Measurements from ENCODE around the gene MCF2L.

The MCF2L gene

DNA sequence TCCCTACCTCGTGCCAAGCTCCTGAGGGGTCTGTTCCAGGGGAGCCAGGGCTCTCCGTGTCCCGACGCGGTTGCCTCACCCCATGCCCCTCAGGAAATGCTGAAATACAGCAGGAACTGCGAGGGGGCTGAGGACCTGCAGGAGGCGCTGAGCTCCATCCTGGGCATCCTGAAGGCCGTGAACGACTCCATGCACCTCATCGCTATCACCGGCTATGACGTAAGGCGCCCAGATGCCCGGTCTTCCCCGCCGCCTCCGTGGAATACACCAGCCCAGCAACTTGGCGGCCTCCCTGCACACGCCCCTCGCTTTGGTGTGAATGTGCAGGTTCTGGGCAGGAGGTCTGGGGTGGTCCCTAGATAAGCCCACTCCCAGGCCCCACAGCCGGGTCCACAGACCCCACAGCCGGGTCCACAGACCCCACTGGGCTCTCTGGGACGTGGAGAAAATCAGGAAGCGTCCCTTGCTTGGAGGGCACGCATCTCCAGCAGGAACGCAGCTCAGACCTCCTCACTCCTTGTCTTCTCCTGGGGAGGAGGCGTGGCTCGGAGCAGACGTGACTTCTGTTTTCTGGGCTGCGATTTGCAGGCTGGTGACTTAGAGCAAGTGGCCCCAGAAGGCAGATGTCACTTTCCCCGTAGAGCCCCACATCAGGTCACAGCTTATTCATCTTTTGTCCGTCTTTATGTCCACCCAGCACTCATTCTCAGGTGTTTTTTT is 117.2 kb downstream of the MCF2L start:
- DNase-seq = no peak

DNA sequence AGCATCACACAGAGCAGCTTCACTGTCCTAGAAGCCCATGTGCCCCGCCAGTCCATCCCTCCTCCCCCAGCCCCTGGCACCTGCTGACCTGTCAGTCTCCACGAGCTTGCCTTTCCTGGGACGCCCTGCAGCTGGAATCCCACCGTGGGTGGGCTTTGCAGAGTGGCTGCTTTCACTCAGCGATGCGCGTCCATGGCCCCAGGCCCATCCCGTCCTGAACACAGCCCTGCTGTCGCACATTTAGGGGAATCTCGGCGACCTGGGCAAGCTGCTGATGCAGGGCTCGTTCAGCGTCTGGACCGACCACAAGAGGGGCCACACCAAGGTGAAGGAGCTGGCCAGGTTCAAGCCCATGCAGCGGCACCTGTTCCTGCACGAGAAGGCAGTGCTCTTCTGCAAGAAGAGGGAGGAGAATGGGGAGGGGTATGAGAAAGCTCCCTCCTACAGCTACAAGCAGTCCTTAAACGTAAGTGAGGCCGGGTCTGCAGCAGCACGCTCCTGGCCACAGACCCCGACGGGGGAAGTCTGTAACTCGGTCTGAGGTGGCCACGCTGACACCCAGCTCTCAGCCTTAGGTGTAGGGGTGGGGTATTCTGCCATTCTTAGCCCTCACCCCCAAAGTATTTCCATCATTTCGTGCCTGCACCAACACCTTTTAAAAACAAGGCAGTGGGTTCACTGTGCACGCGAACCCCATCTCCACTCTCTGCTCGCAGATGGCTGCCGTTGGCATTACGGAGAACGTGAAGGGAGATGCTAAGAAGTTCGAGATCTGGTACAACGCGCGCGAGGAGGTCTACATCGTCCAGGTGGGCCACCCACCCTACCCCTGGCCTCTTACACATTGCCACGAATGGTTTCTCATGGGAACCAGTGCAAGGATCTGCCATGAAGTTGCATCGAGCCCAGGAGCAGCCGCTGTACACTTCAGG is 118.2 kb downstream of the MCF2L start:
- no peak for DNase-seq

DNA sequence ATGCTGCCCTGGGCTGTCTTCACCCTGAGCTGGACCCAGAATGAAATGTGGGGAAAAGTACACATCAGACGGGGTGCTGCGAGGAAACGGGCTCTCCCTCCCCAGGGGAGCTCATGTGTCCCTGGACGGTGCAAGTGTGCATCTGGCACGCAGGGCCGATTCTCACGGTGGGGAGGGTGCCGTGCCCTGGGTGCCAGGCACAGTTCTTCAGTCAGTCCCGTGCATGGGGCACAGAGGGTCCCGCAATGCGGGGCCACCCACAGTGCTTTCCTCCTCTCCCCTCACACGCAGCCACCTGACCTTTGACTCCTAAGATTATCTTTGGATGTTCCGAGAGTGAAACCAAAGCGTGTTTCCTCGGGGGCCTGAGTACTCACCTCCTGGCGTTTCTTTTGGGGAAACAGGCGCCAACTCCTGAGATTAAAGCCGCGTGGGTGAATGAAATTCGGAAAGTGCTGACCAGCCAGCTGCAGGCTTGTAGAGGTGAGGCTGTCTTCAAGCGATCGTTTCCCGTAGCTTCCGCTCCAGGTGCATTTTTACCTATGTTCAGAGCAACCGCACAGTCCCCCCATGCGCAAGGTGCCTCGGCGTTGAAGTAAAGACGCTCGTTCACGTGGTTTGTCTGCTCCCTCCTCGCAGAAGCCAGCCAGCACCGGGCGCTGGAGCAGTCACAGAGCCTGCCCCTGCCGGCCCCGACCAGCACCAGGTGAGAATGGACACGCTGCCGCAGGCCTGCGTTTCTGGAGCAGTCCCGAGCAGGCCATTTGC is 119.1 kb downstream of the MCF2L start:
- no peak for DNase-seq

DNA sequence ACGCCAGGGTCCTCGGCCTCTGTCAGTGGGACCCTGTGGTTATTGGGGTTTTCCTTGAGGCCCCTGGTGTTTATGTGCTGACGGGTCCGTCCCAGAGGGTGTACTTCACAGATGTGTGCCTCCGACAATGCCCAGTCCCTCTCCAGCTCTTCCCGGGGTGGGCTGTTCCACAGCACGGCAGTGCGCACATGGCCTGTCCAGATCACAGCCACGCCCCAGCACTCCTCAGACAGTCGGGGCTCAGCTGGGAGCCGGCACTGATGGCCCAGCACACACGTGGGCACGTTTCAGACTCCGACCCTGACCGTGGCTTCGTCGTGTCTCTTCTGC is 119.6 kb downstream of the MCF2L start:
- no peak for DNase-seq

DNA sequence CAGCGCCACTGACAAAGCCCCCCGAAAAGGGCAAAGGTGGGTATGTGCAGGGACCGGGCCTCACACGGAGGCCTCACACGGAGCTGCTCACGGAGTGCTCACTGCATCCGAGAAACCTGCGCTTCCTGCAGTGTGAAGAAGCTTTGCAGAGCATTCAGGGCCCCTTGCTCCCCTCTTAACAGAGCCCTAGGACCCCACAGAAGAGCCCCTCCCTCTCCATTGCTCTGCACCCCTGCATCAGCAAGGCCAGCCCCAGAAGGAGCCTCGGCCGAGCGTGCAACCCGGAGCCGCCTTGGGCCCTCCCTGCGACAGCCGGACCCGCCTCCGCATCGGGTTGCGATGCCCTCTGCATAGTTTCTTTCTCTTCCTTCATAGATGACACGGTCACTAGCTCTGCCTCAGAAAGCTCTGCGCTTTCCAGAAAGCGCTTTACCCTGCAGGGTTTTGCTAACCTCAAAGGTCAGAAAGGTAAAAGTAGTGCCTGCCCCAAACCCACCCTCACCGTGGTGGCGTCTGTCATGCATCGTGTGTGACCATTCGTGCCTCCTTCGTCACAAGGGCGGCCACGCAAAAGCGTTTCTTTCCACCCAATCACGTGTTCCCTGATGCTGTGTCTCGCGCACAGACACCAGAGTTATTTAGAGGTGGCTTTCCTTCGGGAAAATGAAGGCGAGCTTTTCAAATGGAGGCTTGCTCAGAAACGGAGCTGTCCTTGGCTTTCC is 120.8 kb downstream of the MCF2L start:
- DNase-seq = no peak

DNA sequence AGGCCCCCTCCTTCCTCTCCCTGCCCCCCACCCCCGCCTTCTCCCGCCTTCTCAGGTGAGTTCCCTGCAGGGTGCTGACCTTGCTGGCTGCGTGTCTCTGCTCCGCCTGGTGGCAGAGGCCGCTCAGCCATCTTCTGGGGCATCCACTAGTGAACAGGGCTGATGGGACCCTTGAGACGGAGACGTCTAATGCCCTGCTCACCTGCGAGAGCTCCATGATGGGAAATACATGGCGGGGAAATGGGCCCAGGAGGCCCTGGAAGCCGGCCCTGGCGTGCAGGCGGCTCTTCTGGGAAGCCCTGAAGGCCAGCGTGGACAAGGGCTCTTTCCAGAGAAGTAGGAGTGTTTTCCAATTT is 121.4 kb downstream of the MCF2L start:
- no peak for DNase-seq

DNA sequence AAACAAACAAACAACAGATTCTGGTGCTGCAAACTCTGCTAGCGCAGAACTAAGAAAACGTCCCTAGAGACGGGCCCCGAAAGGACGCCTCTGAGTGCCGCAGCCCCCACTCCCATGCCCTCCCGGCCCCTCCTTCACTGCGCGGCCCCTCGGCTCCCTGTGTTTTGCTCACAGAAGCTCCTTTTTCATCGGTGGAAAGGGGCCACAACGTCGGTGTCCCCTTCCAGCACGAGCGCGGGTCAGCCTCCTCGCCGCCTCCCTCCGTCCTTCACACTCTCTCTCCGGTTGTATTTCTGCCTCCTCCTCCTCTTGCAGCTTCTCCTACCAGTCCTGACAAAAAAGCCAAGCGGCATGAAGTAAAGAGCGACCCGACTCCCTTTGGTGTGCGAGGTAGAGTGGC is 121.8 kb downstream of the MCF2L start:
- no peak for DNase-seq

DNA sequence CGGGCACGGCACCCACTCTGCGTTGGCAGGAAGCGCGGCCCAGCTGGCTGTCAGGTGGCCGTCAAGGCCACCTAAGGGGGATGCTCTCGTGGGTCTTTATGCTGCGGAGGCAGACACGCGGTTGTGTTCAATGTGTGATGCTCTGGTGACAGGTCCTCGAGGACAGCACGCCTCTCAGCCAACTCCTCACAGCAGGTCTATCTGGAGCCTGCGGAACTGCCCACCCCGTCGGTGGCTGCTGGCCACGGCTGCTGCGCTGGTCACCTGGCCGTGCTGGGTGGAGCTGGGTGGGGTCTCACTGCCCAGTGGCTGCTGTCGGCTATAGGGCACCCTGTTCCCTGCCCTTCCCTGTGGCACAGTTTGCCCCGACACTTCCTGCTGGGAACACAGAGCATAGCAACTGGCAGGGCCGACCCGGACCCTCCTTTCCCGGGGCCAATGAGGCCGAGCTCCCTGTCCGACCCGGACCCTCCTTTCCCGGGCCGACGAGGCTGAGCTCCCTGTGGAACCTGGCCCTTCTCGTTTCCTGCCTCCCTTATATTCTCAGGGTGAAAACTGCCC is 122.3 kb downstream of the MCF2L start:
- DNase-seq = no peak

DNA sequence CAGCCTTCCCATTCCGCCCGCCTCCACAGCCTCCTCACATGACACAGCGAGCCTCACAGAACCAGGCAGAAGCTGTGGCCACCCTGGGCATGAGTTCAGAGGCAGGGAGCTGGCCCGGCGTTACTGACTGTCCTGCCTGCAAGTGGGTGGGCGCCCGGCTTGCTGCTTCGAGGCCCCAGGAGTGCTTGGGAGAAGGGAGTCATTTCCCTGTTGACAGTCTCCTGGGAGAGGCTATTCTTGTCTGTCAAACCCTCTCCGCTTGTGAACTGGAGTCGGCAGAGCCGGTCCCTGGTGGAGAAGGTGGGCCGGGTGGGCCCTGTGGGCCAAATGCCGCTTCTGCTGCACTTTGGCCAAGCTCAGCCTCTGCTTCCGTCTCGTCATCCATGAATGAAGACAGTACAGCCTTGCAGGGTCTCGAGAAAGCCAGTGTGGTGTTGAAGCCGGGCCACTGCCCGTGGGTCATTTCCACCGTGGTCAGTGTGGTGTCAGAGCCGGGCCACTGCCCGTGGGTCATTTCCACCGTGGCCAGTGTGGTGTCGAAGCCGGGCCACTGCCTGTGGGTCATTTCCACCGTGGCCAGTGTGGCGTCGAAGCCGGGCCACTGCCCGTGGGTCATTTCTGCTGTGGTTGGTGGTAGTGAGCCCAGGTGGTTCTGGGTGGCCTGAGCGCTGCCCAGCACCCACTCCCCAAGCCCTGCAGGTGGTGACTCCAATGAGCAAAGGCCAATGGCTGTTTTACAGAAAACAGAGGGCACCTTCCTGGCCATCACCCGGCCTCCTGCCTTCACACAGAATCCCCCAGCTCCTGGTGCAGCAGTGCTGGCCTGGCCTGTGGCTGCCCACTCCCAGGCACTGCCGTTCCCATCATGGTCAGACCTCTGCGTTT is 123.1 kb downstream of the MCF2L start:
- no peak for DNase-seq

DNA sequence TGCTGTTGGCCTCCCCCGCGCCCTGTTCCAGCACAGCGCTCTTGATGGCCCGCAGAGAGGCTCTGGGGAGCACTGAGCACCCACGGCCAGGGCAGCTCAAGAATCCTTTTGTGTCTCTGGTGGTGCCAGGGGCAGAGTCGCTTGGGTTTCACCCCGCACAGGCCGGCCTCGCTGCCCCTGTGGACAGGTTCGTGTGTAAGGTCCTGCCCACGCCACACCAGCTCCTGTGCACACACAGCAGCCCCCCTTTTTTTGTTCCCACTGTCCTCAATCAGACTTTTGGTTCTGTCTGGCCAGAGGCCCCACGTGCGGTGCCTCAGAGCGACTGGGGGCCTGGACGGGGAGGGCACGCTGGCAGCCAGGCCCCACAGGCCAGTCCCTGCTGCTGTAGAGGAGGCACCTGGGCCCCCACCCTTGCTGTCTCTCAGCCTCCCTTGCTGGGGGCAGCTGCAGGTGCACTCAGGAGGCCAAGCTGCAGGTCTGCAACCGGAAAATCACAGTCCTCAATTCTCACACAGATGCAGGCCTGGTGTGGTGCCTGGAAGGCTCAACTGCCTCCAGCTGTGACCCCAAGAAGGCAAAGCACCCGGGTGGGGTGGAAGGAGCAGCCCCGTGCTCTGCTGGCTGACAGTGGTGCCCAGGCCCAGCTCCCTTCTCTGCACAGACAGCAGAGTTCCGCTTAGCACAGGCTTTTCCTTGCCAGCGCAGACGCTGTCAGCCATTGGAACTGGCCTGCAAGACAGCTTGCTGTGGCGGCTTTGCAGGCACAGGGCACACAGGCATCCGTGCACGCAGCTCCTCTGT is 124.0 kb downstream of the MCF2L start:
- no peak for DNase-seq

DNA sequence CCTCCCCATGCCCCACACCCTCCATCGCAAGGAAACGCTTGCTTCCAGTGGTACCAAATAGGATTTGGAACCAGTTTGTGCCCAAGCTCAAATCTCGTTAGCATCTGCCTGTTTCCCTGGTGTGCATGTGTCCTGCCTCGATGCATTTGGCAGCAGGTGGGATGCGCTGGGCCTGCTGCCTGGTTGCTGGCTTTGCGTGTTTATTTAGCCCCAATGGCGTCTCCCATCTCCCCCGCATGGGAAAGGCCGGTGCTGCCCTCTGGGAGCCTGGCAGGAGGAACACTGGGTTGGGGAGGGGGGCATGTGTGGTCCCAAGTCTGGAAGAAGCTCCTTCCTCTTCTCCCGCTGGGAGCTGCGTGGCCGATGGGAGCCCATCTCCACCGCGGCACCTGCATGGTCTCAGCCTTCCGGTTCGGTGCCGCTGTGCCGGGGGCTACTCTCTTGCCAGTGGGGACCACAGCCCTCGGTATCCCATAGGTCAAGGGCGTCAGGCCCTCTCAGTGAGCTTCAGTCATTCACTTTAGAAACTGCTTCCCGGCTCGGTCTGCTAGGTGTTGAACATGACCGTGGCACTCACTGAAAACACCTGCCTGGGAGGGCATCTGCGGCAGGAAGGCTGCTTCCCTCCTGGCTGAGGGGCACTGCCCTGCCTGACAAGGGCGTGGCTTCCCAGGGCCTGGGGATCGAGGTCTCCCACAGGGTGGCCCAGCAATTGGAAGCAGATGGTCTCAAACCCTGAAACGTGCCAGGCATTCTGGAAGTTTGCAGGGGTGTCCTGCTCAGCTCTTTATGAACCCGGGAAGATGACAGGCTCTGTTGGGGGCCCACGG is 124.8 kb downstream of the MCF2L start:
- DNase-seq = no peak

DNA sequence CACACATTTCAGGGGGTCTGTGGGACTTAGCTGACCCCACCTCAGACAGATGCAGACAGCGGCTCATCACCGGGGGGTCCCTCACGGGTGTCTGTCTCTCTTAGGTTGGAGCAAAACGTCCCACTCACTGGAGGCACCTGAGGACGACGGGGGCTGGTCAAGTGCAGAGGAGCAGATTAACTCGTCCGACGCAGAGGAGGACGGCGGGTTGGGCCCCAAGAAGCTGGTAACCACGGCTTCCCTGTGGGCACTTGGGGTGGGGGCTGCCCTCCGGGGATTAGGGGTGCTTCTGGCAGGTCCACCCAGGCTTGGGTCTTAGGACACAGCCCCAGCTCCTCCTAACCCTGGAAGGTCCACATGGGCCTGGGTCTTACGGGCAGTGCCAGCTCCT is 125.4 kb downstream of the MCF2L start:
- DNase-seq = no peak

DNA sequence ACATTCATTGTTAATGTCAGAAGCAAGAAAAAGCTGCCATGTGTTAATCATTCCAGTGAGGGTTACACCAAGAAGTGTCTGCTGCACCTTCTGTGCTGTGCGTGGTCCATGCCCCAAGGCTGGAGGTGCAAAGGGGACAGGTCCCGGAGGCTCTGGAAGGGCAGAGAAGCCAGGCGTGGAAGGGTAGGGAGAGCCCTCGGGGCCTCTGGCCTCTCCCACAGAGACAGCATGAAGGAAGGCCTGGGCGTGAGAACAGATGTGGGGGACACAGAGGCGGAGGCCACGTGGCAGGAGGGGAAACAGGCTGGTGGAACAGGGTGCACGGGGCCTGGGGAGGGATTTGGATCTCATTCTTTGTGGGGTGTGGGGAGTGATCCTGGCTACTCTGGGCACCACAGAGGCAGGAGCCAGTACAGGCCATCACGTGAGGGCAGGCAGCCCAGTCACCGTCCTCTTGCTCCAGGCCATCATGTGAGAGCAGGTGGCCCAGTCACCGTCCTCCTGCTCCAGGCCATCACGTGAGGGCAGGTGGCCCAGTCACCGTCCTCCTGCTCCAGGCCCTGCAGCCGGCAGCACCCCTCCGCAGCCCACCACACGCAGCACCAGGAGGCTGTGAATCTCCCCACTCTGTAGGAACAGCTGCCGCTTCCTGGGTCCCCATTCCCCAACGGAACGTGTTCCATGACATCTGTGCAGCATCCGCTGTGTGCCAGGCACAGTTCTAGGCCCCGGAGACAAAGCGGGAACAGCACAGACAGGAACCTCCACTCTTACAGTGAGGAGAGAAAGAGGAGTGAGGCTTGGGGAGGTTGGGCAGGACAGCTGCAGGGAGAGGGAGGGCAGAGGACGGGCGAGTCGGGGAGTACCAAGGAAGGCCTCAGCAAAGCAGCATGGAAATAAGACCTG is 126.4 kb downstream of the MCF2L start:
- no peak for DNase-seq

DNA sequence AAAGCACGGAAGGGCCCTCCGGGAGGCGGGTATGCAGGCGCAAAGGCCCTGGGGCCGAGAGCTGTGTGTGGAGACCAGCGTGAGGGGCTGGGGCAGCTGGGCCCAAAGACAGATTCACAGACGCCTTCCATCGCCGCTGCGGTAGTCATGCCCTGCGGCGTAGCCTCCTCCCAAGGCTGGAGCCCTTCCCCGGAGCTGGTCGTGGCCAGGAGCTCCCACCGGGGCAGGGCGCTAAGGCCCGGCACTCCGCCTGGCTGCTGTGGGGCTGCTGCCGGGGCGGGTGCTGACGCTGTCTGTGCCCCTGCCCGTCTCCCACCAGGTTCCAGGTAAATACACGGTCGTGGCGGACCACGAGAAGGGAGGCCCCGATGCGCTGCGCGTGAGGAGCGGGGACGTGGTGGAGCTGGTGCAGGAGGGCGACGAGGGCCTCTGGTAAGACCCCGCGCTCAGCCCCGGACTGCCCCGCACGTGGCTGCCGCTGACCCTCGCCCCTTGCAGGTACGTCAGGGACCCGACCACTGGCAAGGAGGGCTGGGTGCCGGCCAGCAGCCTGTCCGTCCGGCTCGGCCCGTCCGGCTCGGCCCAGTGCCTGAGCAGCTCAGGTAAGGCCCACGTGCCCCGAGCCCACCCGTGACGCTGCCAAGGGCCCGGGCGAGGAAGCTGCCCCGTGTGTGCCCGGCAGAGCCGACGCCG is 127.2 kb downstream of the MCF2L start:
- no peak for DNase-seq

DNA sequence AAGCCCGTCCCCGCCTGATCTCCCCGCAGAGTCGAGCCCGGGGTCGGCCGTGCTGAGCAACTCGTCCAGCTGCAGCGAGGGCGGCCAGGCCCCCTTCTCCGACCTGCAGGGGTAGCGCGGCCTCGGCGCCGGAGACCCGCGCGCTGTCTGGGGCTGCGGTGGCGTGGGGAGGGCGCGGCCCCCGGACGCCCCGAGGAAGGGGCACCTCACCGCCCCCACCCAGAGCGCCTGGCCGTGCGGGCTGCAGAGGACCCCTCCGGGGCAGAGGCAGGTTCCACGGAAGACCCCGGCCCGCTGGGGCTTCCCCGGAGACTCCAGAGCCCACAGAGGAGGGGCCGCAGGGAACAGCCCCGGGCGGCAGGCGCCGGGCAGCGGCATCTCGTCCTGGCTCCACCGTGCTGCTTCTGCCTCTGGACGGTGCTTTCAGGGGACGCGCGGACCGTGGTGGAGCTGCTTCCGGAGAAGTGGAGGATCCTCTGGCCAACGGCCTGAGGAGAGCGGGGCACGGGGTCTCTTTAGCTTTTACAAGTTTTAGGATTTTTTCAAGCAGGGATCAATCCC is 127.8 kb downstream of the MCF2L start:
- no peak for DNase-seq

DNA sequence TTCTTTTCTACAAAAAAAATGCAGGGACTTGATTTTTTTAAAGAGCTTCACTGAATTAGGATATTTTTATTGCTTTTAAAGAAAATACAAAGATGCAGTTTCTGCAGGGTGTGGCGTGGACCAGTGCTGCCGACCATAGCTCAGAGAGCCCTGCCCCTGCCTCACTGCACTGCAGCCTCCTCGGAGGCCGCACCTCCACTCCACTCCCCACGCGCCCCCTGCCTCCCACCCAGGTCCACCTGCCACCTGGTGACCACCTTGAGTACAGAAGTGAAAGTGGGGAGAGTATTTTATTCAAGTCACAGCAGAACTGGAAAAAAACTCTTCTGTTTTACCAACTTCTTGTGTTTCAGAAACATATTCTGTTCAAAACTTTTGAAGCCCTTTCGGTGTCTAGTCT is 128.6 kb downstream of the MCF2L start:
- DNase-seq = no peak

DNA sequence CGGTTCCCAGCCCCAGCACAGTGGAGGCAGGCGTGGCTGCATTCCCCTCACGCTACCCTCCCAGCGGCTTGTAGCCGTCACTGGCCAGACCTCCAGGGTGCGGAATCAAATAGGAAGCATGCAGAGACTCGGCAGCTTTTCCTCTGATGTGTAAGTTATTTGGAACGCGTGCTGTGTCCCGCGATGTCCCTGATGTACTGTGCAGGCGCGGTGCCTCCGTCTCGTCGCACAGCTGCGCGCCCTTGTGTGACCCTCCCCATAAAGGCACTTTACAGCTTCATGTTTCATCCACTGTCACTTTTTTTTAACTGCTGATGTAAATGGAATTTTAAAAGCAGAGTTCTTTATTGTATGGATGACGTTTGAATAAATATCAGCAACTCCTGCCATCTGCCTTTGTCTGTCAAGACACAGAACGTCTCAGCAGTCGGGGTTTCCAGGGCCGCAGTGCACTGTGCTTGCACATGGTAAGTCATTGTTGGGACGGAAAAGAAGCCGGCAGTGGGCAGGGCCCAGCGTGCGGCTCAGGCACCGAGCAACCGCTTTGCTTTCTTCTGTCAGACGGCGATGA is 129.2 kb downstream of the MCF2L start:
- DNase-seq = no peak

All from NCI-H526 (cell line).